ENCODE data around the gene TRIM33. TPM values are rescaled to one million over a fixed set of nuclear protein-coding genes. Genes with fewer than 3 reads are reported as not detected.

Gene TRIM33
- total RNA-seq, 2 donors from 2014 or later = 27.5 to 32.3 TPM

GRCh38 chr1:114468047-114468446 is 43.0 kb downstream of the TRIM33 start:
- DNase-seq (no peak), ATAC-seq (no peak)
- Histone ChIP-seq H3K9me3 (no peaks in the 10 kb centered on the region), H3K36me3 (replicated peaks in 1 of 2; ENCODE audit: insufficient read depth in 1 of 2, low read depth in 2 of 2) (no peaks in the 10 kb centered on the region), H3K27ac (no peak overlapping the region), H3K4me3 (no peak overlapping the region), H3K27me3 (no peaks in the 10 kb centered on the region), H3K4me1 (peaks cover 32% of the 10 kb centered on the region)
- no peak for TF ChIP-seq CTCF (IDR thresholded peaks at IDR 0.05)
- TF ChIP-seq POLR2A (IDR thresholded peaks at IDR 0.05) = no peak
- intact Hi-C loops (cut with DNase I) = no loop called here
- 65 to 77% methylated on average over 3 of the region's 3 CpGs for WGBS, 2 donors

- no peak for ATAC-seq
- no peak for TF ChIP-seq CTCF (IDR thresholded peaks at IDR 0.05)
- TF ChIP-seq POLR2A (IDR thresholded peaks at IDR 0.05) = no peak
- H3K4me3 ChIP-seq = no peak overlapping the region
- H3K36me3 ChIP-seq (replicated peaks in 1 of 2; ENCODE audit: insufficient read depth in 1 of 2, low read depth in 2 of 2) = no peaks in the 10 kb centered on the region
- 81 to 91% methylated on average over 1 of the region's 1 CpG for WGBS, 2 donors
- intact Hi-C loops (cut with DNase I) = no loop called here
- no peak for DNase-seq
- H3K9me3 ChIP-seq = no peaks in the 10 kb centered on the region
- no peaks in the 10 kb centered on the region for H3K27me3 ChIP-seq
- peaks cover 32% of the 10 kb centered on the region for H3K4me1 ChIP-seq
- H3K27ac ChIP-seq = no peak overlapping the region
These were observed 43.5 kb downstream of the TRIM33 start for GRCh38 chr1:114467491-114467890.

- ATAC-seq (no peak), DNase-seq (no peak)
- TF ChIP-seq POLR2A (IDR thresholded peaks at IDR 0.05) = no peak
- TF ChIP-seq CTCF (IDR thresholded peaks at IDR 0.05) = no peak
- H3K36me3 ChIP-seq (replicated peaks in 1 of 2; ENCODE audit: insufficient read depth in 1 of 2, low read depth in 2 of 2) = no peaks in the 10 kb centered on the region
- H3K9me3 ChIP-seq = no peaks in the 10 kb centered on the region
- intact Hi-C loops (cut with DNase I) = no loop called here
- H3K4me3 ChIP-seq = no peak overlapping the region
- H3K4me1 ChIP-seq = peaks cover 32% of the 10 kb centered on the region
- H3K27ac ChIP-seq = no peak overlapping the region
- H3K27me3 ChIP-seq = no peaks in the 10 kb centered on the region
- WGBS, 2 donors = 89% methylated on average over 14 of the region's 14 CpGs
These were observed 44.5 kb downstream of the TRIM33 start for GRCh38 chr1:114466334-114467014.

GRCh38 chr1:114462963-114463362 is 48.0 kb downstream of the TRIM33 start:
- no peaks in the 10 kb centered on the region for H3K9me3 ChIP-seq
- H3K36me3 ChIP-seq (replicated peaks in 1 of 2; ENCODE audit: insufficient read depth in 1 of 2, low read depth in 2 of 2) = no peaks in the 10 kb centered on the region
- H3K27ac ChIP-seq = no peak overlapping the region
- no peak for TF ChIP-seq CTCF (IDR thresholded peaks at IDR 0.05)
- TF ChIP-seq POLR2A (IDR thresholded peaks at IDR 0.05) = no peak
- no peak for ATAC-seq
- H3K4me1 ChIP-seq = peaks cover 16% of the 10 kb centered on the region
- no peak for DNase-seq
- H3K4me3 ChIP-seq = no peak overlapping the region
- intact Hi-C loops (cut with DNase I) = no loop called here
- 100% methylated on average over 1 of the region's 1 CpG for WGBS, 2 donors
- no peaks in the 10 kb centered on the region for H3K27me3 ChIP-seq

- TF ChIP-seq CTCF (IDR thresholded peaks at IDR 0.05) = no peak
- TF ChIP-seq POLR2A (IDR thresholded peaks at IDR 0.05) = no peak
- H3K9me3 ChIP-seq = no peaks in the 10 kb centered on the region
- H3K36me3 ChIP-seq (replicated peaks in 1 of 2; ENCODE audit: insufficient read depth in 1 of 2, low read depth in 2 of 2) = no peaks in the 10 kb centered on the region
- H3K4me1 ChIP-seq = peaks cover 10% of the 10 kb centered on the region
- no peaks in the 10 kb centered on the region for H3K27me3 ChIP-seq
- intact Hi-C loops (cut with DNase I) = no loop called here
- 79% methylated on average over 1 of the region's 1 CpG for WGBS, 2 donors
- ATAC-seq (no peak), DNase-seq (no peak)
- H3K4me3 ChIP-seq = no peak overlapping the region
- H3K27ac ChIP-seq = no peak overlapping the region
These were observed 48.7 kb downstream of the TRIM33 start for GRCh38 chr1:114462341-114462740.

Measured in body of pancreas (tissue), 4 donors.